HEK293T (cell line): ENCODE results near the gene NUP62.

Source experiments
- CTCF ChIA-PET: fragments of 350-600 bp; formaldehyde crosslinking; extraction: SDS; loops from one replicate; lab custom pipeline; 2021; ENCODE audit warnings: antibody characterized with exemption, inconsistent platforms; lab: Yijun Ruan, JAX
- POLR2A ChIA-PET: fragments of 350-600 bp; formaldehyde crosslinking; extraction: SDS; loops from one replicate; lab custom pipeline; 2020; ENCODE audit warnings: antibody characterized with exemption, inconsistent platforms; lab: Yijun Ruan, JAX
- DNase-seq: peaks from one replicate; pipeline ENCODE4 v3.0.0; 2012; ENCODE audit warnings: mixed read lengths; ENCODE audit errors: extremely low spot score
- ARNT ChIP-seq: fragments of 450-650 bp; IDR thresholded peaks from 2 replicates; pipeline ENCODE4 v1.6.1; 2017; ENCODE audit warnings: mild to moderate bottlenecking
- BHLHE40 ChIP-seq: fragments of 450-650 bp; IDR thresholded peaks from 2 replicates; pipeline ENCODE4 v1.6.1; 2016; ENCODE audit warnings: mild to moderate bottlenecking, moderate library complexity, borderline replicate concordance
- CTBP1 ChIP-seq: fragments of 450-650 bp; IDR thresholded peaks from 2 replicates; pipeline ENCODE4 v1.6.1; 2016; ENCODE audit warnings: borderline replicate concordance
- ELF4 ChIP-seq: fragments of 450-650 bp; IDR thresholded peaks from 2 replicates; pipeline ENCODE4 v1.6.1; 2017; ENCODE audit warnings: antibody characterized with exemption
- FOXA1 ChIP-seq: fragments of 450-650 bp; IDR thresholded peaks from 2 replicates; pipeline ENCODE4 v1.6.1; 2016; ENCODE audit warnings: mild to moderate bottlenecking
- FOXK2 ChIP-seq: fragments of 450-650 bp; IDR thresholded peaks from 2 replicates; pipeline ENCODE4 v1.6.1; 2016; ENCODE audit warnings: mild to moderate bottlenecking
- FOXM1 ChIP-seq: fragments of 450-650 bp; IDR thresholded peaks from 2 replicates; pipeline ENCODE4 v1.6.1; 2017; ENCODE audit warnings: mild to moderate bottlenecking, borderline replicate concordance
- HDGF ChIP-seq: fragments of 450-650 bp; IDR thresholded peaks from 2 replicates; pipeline ENCODE4 v1.6.1; 2017; ENCODE audit warnings: antibody characterized with exemption, borderline replicate concordance
- L3MBTL2 ChIP-seq: fragments of 450-650 bp; conservative IDR thresholded peaks from 2 replicates; pipeline ENCODE4 v1.6.1; 2016; ENCODE audit warnings: mild to moderate bottlenecking
- LEF1 ChIP-seq: fragments of 450-650 bp; IDR thresholded peaks from 2 replicates; pipeline ENCODE4 v1.6.1; 2017; ENCODE audit warnings: mild to moderate bottlenecking, borderline replicate concordance
- NFRKB ChIP-seq: fragments of 450-650 bp; IDR thresholded peaks from 2 replicates; pipeline ENCODE4 v1.6.1; 2016; ENCODE audit warnings: mild to moderate bottlenecking, moderate library complexity
- SP1 ChIP-seq: fragments of 450-650 bp; IDR thresholded peaks from 2 replicates; pipeline ENCODE4 v1.6.1; 2017
- SUZ12 ChIP-seq: fragments of 450-650 bp; IDR thresholded peaks from 2 replicates; pipeline ENCODE4 v1.6.1; 2016; ENCODE audit warnings: mild to moderate bottlenecking
- TARDBP ChIP-seq: fragments of 450-650 bp; IDR thresholded peaks from 2 replicates; pipeline ENCODE4 v1.6.1; 2016
- ZNF384 ChIP-seq: fragments of 450-650 bp; IDR thresholded peaks from 2 replicates; pipeline ENCODE4 v1.6.1; 2016
- TF ChIP-seq, protein P1 (sequence below): fragments of 450-650 bp; IDR thresholded peaks from 2 replicates; pipeline ENCODE4 v1.6.1; 2016

Gene NUP62

DNA sequence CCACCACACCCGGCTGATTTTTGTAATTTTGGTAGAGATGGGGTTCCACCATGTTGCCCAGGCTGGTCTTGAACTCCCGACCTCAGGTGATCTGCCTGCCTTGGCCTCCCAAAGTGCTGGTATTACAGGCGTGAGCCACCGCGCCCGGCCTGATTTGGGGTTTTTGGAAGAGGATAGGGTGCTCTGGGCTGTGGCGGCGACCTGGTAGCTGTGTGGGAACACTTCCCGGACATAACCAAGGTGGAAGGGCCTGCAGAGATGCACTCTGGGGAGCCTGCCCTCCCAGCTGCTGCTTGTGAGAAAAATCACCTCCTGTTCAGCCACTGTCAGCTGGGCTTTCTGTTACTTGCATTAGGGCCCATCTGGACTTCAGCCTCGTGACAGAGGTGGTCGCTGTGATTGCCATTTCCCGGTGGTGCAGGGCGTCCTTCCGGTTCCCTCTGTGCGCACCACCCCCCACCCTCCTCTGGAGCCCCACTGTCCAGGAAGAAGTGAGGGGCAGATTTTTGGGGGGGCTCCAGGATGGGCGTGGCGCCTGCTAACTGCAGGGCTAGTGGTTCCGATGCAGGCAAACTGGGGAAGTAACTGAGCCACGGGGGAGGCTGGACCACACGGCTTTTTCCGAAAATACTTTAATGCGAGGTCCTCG lies 40.1 kb downstream of the NUP62 start:
- CTCF ChIA-PET = no interaction called here
- DNase-seq = no peak
- TF ChIP-seq BHLHE40 = no peak
- no peak for TF ChIP-seq TARDBP
- no peak for TF ChIP-seq FOXA1
- TF ChIP-seq SP1 = no peak
- TF ChIP-seq LEF1 = no peak
- POLR2A ChIA-PET = no interaction called here

DNA sequence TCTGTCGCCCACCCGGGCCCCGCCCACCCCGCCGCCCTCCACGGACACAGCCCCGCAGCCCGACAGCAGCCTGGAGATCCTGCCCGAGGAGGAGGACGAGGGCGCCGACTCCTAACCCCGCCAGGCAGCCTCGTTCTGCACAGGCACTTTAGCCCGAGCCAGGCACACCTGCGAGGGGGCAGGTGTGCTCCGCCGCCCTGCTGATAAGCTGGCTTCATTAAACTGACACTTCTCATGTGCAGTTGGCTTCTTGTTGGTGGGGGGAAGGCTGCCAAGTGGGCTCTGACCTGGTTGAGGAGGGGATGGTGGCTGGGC lies 40.8 kb downstream of the NUP62 start:
- TF ChIP-seq CTBP1 = no peak
- TF ChIP-seq ELF4 = no peak
- no peak for TF ChIP-seq BHLHE40
- no peak for TF ChIP-seq SP1
- TF ChIP-seq FOXK2 = no peak
- TF ChIP-seq ZNF384 = no peak
- no peak for TF ChIP-seq LEF1
- no peak for TF ChIP-seq FOXM1
- TF ChIP-seq L3MBTL2 = no peak
- TF ChIP-seq FOXA1 = no peak
- TF ChIP-seq, protein P1, sequence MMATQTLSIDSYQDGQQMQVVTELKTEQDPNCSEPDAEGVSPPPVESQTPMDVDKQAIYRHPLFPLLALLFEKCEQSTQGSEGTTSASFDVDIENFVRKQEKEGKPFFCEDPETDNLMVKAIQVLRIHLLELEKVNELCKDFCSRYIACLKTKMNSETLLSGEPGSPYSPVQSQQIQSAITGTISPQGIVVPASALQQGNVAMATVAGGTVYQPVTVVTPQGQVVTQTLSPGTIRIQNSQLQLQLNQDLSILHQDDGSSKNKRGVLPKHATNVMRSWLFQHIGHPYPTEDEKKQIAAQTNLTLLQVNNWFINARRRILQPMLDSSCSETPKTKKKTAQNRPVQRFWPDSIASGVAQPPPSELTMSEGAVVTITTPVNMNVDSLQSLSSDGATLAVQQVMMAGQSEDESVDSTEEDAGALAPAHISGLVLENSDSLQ = no peak
- no peak for TF ChIP-seq TARDBP
- no peak for TF ChIP-seq SUZ12
- TF ChIP-seq HDGF = no peak
- TF ChIP-seq NFRKB = no peak
- ChIA-PET CTCF (no interaction called here), POLR2A (no interaction called here)
- no peak for DNase-seq

DNA sequence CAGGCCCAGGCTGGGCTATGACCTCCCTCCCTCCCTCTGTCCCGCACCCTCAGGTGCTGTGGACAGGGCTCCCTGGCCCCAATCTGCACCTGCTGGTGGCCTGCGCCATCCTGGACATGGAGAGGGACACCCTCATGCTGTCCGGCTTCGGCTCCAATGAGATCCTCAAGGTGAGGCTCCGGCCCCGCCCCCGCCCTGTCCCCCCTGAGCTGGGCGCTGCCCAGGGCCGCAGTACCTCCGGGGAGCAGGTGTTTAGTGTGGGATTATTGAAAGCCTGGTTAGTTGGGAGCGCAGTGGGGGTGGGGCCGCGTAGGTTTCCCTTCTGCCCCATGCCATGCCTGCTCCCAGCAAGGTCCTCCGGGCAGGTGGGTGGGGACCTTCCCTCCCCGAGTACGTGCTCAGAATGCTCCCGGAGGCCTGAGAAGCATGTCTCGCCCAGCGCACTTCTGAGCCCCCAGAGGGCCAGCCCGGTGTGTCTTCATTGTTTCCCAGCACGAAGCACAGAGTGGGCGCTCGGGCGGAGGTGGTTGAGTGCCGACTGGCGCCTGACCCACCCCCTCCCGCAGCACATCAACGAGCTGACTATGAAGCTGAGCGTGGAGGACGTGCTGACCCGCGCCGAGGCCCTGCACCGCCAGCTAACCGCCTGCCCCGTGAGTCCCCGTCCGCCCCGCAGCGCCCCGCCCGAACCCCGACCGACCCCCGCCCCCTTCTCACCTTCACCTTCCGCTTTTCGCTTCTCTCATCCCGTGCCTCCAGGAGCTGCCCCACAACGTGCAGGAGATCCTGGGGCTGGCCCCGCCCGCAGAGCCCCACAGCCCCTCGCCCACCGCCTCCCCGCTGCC lies 41.4 kb downstream of the NUP62 start:
- no peak for DNase-seq
- CTCF ChIA-PET = no interaction called here

DNA sequence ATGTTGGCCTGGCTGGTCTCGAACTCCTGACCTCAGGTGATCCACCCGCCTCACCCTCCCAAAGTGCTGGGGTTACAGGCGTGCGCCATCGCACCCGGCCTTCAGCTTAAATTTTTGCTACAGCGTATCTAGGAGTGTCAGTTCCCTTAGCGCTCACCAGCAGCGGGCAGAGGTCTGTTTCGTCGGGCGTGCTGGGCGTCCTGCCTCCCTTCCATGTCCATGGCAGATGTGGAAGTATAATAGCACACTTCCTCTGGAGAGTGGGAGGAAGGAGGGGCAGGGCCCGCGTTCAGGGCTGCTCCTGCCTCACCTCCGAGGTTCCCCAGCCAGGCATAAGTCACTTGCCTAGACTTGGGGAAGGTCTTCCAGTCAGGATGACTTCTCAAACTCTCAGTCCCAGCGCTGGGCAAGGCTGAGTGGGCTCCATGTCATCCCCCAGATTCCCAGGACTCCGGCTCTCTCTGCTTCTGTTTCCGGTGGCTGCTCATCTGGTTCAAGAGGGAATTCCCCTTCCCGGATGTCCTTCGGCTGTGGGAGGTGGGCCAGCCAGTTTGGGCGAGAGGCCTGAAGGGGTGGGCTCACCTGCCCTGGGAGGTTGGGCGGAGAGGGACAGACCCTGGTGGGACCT lies 42.2 kb downstream of the NUP62 start:
- POLR2A ChIA-PET = interaction anchor here (1.0 to 1.2 kb wide), 2 partner anchors 10 to 20 kb away, joined by 3 read pairs; partner anchors contain the start of gene AKT1S1
- CTCF ChIA-PET = no interaction called here
- no peak for DNase-seq
- TF ChIP-seq L3MBTL2 (no peak), FOXM1 (no peak), BHLHE40 (no peak), FOXA1 (no peak), SUZ12 (no peak), ZNF384 (no peak), LEF1 (no peak), HDGF (no peak), NFRKB (no peak), CTBP1 (no peak), ELF4 (no peak), ARNT (no peak), SP1 (no peak), FOXK2 (no peak), TARDBP (no peak)
- TF ChIP-seq, protein P1 = no peak

More for the DNA sequence above, 41.4 kb downstream of the NUP62 start:
- POLR2A ChIA-PET = no interaction called here
- TF ChIP-seq BHLHE40 (no peak), FOXM1 (no peak), FOXA1 (no peak), SUZ12 (no peak), L3MBTL2 (no peak), CTBP1 (no peak), ZNF384 (no peak), SP1 (no peak), NFRKB (no peak), FOXK2 (no peak), HDGF (no peak), ELF4 (no peak), LEF1 (no peak), ARNT (no peak), TARDBP (no peak)
- TF ChIP-seq, protein P1 = no peak

DNA sequence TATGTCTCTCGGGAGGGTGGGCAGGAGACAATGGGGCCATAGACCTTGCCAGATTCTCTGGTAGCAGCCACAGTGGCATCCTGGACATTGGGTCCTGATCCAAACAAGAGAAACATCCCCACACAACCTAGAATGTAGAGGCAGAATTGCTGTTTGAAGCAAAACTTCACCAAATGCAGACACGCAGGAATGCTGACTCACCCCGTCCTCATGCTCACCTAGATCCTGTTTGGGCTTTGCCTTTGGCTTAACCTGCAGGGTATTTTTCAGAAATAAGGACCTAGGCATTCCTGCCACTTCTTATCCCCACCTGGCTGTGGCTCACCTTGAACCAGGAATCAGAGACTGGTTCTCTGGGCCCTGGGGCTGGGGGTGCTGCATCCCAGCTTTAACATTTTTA lies 44.5 kb downstream of the NUP62 start:
- no peak for DNase-seq
- CTCF ChIA-PET = no interaction called here
- TF ChIP-seq L3MBTL2 (no peak), HDGF (no peak), FOXM1 (no peak), NFRKB (no peak), ARNT (no peak), CTBP1 (no peak), FOXA1 (no peak), ELF4 (no peak), SP1 (no peak), TARDBP (no peak), ZNF384 (no peak), FOXK2 (no peak), BHLHE40 (no peak), SUZ12 (no peak), LEF1 (no peak)
- TF ChIP-seq, protein P1 = no peak
- POLR2A ChIA-PET = no interaction called here
